Activated T-cell treated with anti-CD3 and anti-CD28 coated beads, Interleukin-2, amount 50 U/mL, for 24 hours (primary cell): ENCODE measurements around the gene FAM131C.
"Not testable (repeated sequence)": the region's sequence is repeated elsewhere in the genome, so short reads cannot be mapped to it uniquely, and the experiment has no call there.

Source experiments
- DNase-seq: peaks from one replicate; pipeline ENCODE4 v3.0.0-alpha.2; 2020
- H3K27ac Mint-ChIP-seq: 2 replicates; pipeline ENCODE4 v1.8.0; 2020; ENCODE audit warnings: mild to moderate bottlenecking, mixed read lengths
- H3K27me3 Mint-ChIP-seq: 2 replicates; pipeline ENCODE4 v1.8.0; 2020; ENCODE audit warnings: mixed read lengths
- H3K36me3 Mint-ChIP-seq: 2 replicates; pipeline ENCODE4 v1.8.0; 2020; ENCODE audit warnings: low read depth, mixed read lengths
- H3K4me1 Mint-ChIP-seq: 2 replicates; pipeline ENCODE4 v1.8.0; 2020; ENCODE audit warnings: low read depth, mixed read lengths
- H3K4me3 Mint-ChIP-seq: 2 replicates; pipeline ENCODE4 v1.8.0; 2020; ENCODE audit warnings: mild to moderate bottlenecking, moderate library complexity, mixed read lengths
- H3K9me3 Mint-ChIP-seq: 2 replicates; pipeline ENCODE4 v1.8.0; 2020; ENCODE audit warnings: mixed read lengths

The FAM131C gene

DNA sequence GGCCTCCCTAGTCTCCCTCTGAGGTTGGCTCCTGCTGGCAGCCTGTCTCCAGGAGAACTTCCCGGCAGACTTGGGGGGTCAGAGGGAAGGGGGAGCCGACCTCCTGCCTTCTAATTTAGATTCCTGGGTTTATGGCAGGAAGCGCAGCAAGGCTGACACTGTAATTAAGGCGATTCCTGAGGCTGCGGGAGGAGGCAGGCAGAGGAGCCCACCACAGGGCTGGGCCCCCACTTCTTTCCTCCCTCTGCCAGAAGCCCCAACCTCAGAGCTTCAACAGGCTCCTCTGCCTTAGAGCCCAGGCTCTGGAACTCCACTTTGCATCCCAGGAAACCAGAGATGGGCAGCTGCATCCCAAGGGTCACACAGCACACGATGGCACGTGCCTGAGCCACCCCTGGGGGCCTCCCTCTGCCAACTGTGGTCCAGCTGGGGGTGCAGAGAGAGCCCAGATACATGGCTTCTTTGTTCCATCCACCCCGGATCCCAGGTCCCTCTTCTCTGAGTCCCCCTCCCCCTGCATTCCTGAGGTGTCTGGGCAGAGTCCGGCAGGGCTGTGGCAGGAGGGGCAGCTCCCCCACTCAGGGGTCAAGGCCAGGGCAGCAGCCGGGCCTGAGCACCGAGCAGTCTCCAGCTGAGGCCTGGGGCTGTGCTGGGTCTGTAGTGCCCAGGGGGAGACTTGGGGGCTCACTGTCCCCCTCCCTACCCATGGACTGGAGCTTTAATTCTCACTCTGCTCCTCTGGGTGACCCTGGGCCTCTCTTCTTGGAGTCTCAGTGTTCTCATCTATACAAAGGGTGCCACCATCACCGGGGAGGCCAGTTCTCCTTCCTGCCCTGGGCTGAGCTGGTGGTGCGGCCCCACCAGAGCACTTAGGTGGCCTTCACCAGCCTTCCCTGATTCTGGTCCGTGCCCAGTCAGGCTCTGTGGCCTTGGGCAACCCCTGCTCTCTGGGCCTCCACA lies 39.4 kb upstream of the FAM131C start:
- no peaks in the 10 kb centered on the region for H3K36me3 Mint-ChIP-seq
- peaks cover 8% of the 10 kb centered on the region for H3K27me3 Mint-ChIP-seq
- no peak overlapping the region for H3K4me3 Mint-ChIP-seq
- H3K4me1 Mint-ChIP-seq: no peaks in the 10 kb centered on the region
- H3K27ac Mint-ChIP-seq: no peak overlapping the region
- DNase-seq: no peak
- H3K9me3 Mint-ChIP-seq: peaks cover 5% of the 10 kb centered on the region

DNA sequence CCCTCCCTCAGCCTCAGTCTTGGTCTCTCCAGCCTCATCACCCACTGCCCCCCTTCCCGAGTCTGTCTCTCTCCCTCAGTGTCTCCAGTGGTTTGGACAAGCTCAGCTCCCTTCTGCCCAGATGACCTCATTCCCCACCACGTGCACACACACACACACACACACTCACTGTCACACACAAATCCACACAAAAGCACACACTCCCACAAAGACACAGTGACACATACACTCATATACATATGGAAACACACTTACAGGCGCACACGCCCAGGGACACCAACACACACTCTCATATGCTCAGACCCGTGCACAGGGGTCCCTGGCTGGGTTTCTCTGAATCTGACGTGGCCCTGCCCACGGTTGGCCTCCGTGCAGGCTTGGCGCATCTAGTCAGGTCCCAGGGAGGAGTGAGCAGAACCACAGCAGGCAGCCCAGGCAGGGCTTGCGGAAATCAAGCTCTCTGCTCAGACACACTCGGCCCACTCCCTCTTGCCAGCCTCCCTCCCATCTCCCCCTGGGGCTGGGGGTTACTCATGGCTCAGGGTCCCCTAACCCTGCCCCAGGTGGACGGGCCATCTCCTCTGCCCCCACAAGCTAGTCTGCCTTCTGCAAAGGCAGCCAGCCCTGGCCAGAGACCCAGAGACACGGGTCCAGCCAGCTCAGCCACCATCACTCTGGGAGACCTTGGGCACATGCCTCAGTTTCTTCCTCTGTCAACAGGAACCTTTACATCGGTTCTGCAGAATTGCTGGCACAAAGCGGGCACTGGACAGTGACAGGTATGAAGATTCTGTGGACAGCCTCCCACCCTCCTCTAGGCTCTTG lies 38.5 kb upstream of the FAM131C start:
- no peak for DNase-seq
- Mint-ChIP-seq H3K36me3 (no peaks in the 10 kb centered on the region), H3K27ac (no peak overlapping the region), H3K9me3 (peaks cover 11% of the 10 kb centered on the region), H3K4me3 (no peak overlapping the region), H3K27me3 (peaks cover 12% of the 10 kb centered on the region), H3K4me1 (no peaks in the 10 kb centered on the region)

GRCh38 chr1:16110884-16111283 lies 37.4 kb upstream of the FAM131C start:
- H3K4me1 Mint-ChIP-seq: no peaks in the 10 kb centered on the region

GRCh38 chr1:16110456-16110855 lies 37.0 kb upstream of the FAM131C start:
- peaks cover 13% of the 10 kb centered on the region for H3K9me3 Mint-ChIP-seq
- H3K4me1 Mint-ChIP-seq: no peaks in the 10 kb centered on the region
- no peaks in the 10 kb centered on the region for H3K36me3 Mint-ChIP-seq
- no peak for DNase-seq
- no peak overlapping the region for H3K4me3 Mint-ChIP-seq
- H3K27me3 Mint-ChIP-seq: peaks cover 14% of the 10 kb centered on the region
- H3K27ac Mint-ChIP-seq: no peak overlapping the region

More at GRCh38 chr1:16110884-16111283, 37.4 kb upstream of the FAM131C start:
- H3K27me3 Mint-ChIP-seq: peaks cover 14% of the 10 kb centered on the region
- peaks cover 13% of the 10 kb centered on the region for H3K9me3 Mint-ChIP-seq
- H3K36me3 Mint-ChIP-seq: no peaks in the 10 kb centered on the region
- H3K27ac Mint-ChIP-seq: no peak overlapping the region
- no peak for DNase-seq
- H3K4me3 Mint-ChIP-seq: no peak overlapping the region

DNA sequence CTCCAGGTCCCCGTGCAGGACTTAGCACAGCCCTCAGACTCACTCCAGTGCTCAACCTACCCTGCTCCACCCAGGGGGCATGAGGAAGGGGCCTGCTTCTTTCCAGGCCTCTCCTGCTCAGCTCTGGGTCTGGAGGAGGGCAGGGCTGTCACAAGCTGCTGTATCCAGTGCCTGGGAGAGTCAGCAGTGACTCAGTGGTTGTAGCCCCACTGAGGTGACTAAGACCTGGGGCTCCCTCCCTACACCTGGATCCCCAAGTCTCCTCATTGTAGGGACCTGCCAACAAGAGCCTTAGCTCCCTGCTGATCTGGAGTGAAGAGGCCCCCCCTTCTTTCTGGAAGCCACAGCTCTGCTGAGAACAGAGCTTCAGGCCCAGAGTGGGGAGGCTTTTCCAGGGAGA lies 36.1 kb upstream of the FAM131C start:
- H3K36me3 Mint-ChIP-seq: no peaks in the 10 kb centered on the region
- H3K27ac Mint-ChIP-seq: no peak overlapping the region
- H3K4me1 Mint-ChIP-seq: no peaks in the 10 kb centered on the region
- no peak for DNase-seq
- H3K27me3 Mint-ChIP-seq: peaks cover 14% of the 10 kb centered on the region
- no peak overlapping the region for H3K4me3 Mint-ChIP-seq
- peaks cover 13% of the 10 kb centered on the region for H3K9me3 Mint-ChIP-seq

- peaks cover 14% of the 10 kb centered on the region for H3K27me3 Mint-ChIP-seq
These were observed 33.6 kb upstream of the FAM131C start for GRCh38 chr1:16107039-16107438.

GRCh38 chr1:16101623-16102022 lies 28.2 kb upstream of the FAM131C start:
- H3K36me3 Mint-ChIP-seq: no peaks in the 10 kb centered on the region
- no peaks in the 10 kb centered on the region for H3K27me3 Mint-ChIP-seq
- peaks cover 6% of the 10 kb centered on the region for H3K9me3 Mint-ChIP-seq
- H3K4me1 Mint-ChIP-seq: no peaks in the 10 kb centered on the region
- no peak for DNase-seq
- no peak overlapping the region for H3K4me3 Mint-ChIP-seq
- H3K27ac Mint-ChIP-seq: no peak overlapping the region

More at GRCh38 chr1:16107039-16107438, 33.6 kb upstream of the FAM131C start:
- not testable (repeated sequence) for H3K36me3 Mint-ChIP-seq, H3K27ac Mint-ChIP-seq, DNase-seq, H3K4me1 Mint-ChIP-seq, H3K4me3 Mint-ChIP-seq
- peaks cover 19% of the 10 kb centered on the region for H3K9me3 Mint-ChIP-seq

GRCh38 chr1:16099412-16099811 lies 26.0 kb upstream of the FAM131C start:
- no peak for DNase-seq
- Mint-ChIP-seq H3K27me3 (peaks cover 3% of the 10 kb centered on the region), H3K27ac (no peak overlapping the region), H3K4me3 (no peak overlapping the region), H3K36me3 (no peaks in the 10 kb centered on the region), H3K9me3 (peaks cover 6% of the 10 kb centered on the region), H3K4me1 (no peaks in the 10 kb centered on the region)

GRCh38 chr1:16095447-16095846 lies 22.0 kb upstream of the FAM131C start:
- Mint-ChIP-seq H3K36me3 (no peaks in the 10 kb centered on the region), H3K9me3 (no peaks in the 10 kb centered on the region), H3K4me1 (no peaks in the 10 kb centered on the region), H3K4me3 (no peak overlapping the region), H3K27me3 (peaks cover 3% of the 10 kb centered on the region), H3K27ac (no peak overlapping the region)
- DNase-seq: no peak

GRCh38 chr1:16094453-16095158 lies 21.2 kb upstream of the FAM131C start:
- no peaks in the 10 kb centered on the region for H3K36me3 Mint-ChIP-seq
- H3K27ac Mint-ChIP-seq: no peak overlapping the region
- no peak overlapping the region for H3K4me3 Mint-ChIP-seq
- H3K9me3 Mint-ChIP-seq: no peaks in the 10 kb centered on the region
- no peak for DNase-seq
- H3K4me1 Mint-ChIP-seq: no peaks in the 10 kb centered on the region
- peaks cover 3% of the 10 kb centered on the region for H3K27me3 Mint-ChIP-seq

DNA sequence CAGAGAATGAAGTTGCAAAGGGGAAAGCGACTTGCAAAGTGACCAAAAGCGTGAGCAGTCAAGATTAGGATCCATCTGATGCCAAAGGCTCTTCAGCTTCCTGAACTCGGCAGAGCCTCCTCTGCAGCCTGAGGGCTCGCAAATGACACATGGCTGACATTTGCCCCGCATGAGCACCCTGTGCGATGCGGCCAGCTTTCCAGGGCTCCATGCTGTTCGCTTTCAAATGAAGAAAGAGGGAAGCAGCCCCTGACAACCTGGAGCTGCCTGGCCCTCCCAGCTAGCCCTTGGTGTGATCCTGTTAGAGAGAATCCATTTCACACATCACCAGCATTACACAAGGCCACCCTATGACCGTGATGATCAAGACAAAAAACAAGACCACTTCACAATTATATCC lies 20.2 kb upstream of the FAM131C start:
- H3K27ac Mint-ChIP-seq: no peak overlapping the region
- no peak overlapping the region for H3K4me3 Mint-ChIP-seq
- no peaks in the 10 kb centered on the region for H3K36me3 Mint-ChIP-seq
- no peaks in the 10 kb centered on the region for H3K9me3 Mint-ChIP-seq
- DNase-seq: no peak
- H3K4me1 Mint-ChIP-seq: no peaks in the 10 kb centered on the region
- H3K27me3 Mint-ChIP-seq: peaks cover 3% of the 10 kb centered on the region

GRCh38 chr1:16092923-16093511 lies 19.6 kb upstream of the FAM131C start:
- H3K4me3 Mint-ChIP-seq: no peak overlapping the region
- H3K27ac Mint-ChIP-seq: no peak overlapping the region
- no peaks in the 10 kb centered on the region for H3K36me3 Mint-ChIP-seq
- H3K27me3 Mint-ChIP-seq: peaks cover 3% of the 10 kb centered on the region
- no peak for DNase-seq
- no peaks in the 10 kb centered on the region for H3K4me1 Mint-ChIP-seq
- H3K9me3 Mint-ChIP-seq: no peaks in the 10 kb centered on the region

DNA sequence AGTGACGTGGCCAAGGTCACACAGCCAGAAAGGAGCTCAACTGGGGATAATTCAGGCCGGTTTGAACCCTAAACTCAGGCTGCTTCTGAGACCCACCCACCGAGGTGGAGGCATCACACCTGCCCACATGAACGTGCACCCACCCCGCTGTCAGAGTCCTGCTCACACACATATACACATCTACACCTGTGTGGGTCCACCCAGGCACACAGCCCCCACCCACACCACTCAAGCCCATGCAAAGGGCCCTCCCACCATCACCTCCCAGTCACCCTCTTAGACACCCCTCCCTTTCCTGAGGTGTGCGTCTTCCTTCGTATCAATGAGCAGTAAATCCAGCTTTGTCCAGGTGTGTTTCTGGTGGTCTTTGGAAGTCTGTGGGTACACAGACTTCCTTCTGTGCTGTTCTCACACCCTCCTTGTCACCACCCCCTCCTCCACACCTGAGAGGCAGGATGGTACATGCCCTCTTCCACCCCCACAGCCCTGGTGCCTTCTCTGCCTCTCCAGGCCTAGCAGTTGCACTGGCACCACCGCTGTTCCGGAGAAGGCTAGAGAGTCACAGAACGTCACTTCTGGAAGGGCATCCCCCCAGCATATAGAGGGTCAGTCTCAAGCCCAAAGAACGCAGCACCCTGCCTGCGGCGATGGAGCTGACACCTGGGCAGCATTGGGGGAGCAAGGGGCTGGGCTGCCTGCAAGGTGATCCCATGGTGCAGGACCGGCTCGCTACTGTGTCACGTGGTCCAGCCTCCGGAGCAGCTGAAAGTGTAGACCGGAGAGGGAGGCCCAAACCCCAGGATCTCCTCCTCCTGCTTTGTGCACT lies 18.9 kb upstream of the FAM131C start:
- no peak overlapping the region for H3K4me3 Mint-ChIP-seq

More for the DNA sequence above, 18.9 kb upstream of the FAM131C start:
- DNase-seq: no peak
- no peaks in the 10 kb centered on the region for H3K4me1 Mint-ChIP-seq
- no peaks in the 10 kb centered on the region for H3K9me3 Mint-ChIP-seq
- H3K36me3 Mint-ChIP-seq: no peaks in the 10 kb centered on the region
- H3K27me3 Mint-ChIP-seq: peaks cover 3% of the 10 kb centered on the region
- no peak overlapping the region for H3K27ac Mint-ChIP-seq
